IMR-90 (cell line): ENCODE results near the gene PINK1. TPM values are rescaled to one million over a fixed set of nuclear protein-coding genes. Genes with fewer than 3 reads are reported as not detected.
"Not testable (repeated sequence)": the region's sequence is repeated elsewhere in the genome, so short reads cannot be mapped to it uniquely, and the experiment has no call there.

Experiments used
- ATAC-seq: fragments of 200-7000 bp; cut with Tn5 transposase; 2 replicates; pipeline ENCODE4 v1.9.1; 2020; ENCODE audit warnings: low read depth, mild to moderate bottlenecking, moderate library complexity
- BruUV-seq: library from RNA; stranded (reverse); fragments of 400-500 nt; replicated peaks from 2 replicates; lab custom pipeline; 2021; lab: Mats Ljungman, UMichigan
- CTCF ChIA-PET: fragments of 300-600 bp; formaldehyde crosslinking; extraction: SDS; loops from one replicate; lab custom pipeline; 2021; ENCODE audit warnings: antibody characterized with exemption; lab: Yijun Ruan, JAX
- POLR2A ChIA-PET: fragments of 300-600 bp; sonication (Branson Sonifier 250); formaldehyde crosslinking; loops from one replicate; lab custom pipeline; 2022; ENCODE audit warnings: antibody characterized with exemption; ENCODE audit not compliant: unreplicated experiment; lab: Charles Lee
- DNase-seq: peaks from one replicate; pipeline ENCODE4 v3.0.0; 2013
- H2AFZ ChIP-seq: replicated peaks from 2 replicates; pipeline ENCODE3; 2013; ENCODE audit warnings: low read length, mild to moderate bottlenecking; ENCODE audit not compliant: poor library complexity
- H2AK5ac ChIP-seq: 2 replicates; pipeline ENCODE4 v1.6.1; 2013; ENCODE audit warnings: low read depth, low read length, inconsistent platforms
- H2AK9ac ChIP-seq: replicated peaks from 2 replicates; pipeline ENCODE3; 2013; ENCODE audit warnings: mild to moderate bottlenecking, low read depth, low read length, moderate library complexity; ENCODE audit not compliant: poor library complexity
- H2BK120ac ChIP-seq: 2 replicates; pipeline ENCODE4 v1.6.1; 2013; ENCODE audit warnings: low read depth, low read length, inconsistent platforms
- H2BK15ac ChIP-seq: 3 replicates; pipeline ENCODE4 v1.6.1; 2013; ENCODE audit warnings: low read depth, low read length, inconsistent platforms
- H2BK20ac ChIP-seq: 2 replicates; pipeline ENCODE4 v1.6.1; 2013; ENCODE audit warnings: low read depth, mild to moderate bottlenecking, inconsistent platforms, low read length, moderate library complexity
- H2BK5ac ChIP-seq: 2 replicates; pipeline ENCODE4 v1.6.1; 2013; ENCODE audit warnings: mild to moderate bottlenecking, low read depth, low read length, inconsistent platforms; ENCODE audit not compliant: poor library complexity, severe bottlenecking
- H3K14ac ChIP-seq: replicated peaks from 2 replicates; pipeline ENCODE4 v1.6.1; 2013; ENCODE audit warnings: low read depth, low read length, inconsistent platforms
- H3K18ac ChIP-seq: 2 replicates; pipeline ENCODE4 v1.6.1; 2013; ENCODE audit warnings: low read depth, low read length, control low read depth
- H3K23ac ChIP-seq: 2 replicates; pipeline ENCODE4 v1.6.1; 2013; ENCODE audit warnings: low read depth, low read length, inconsistent platforms
- H3K27ac ChIP-seq: 2 replicates; pipeline ENCODE4 v1.5.1; 2013; ENCODE audit warnings: mild to moderate bottlenecking, control low read depth, low read length; ENCODE audit not compliant: insufficient read depth
- H3K27me3 ChIP-seq: 2 replicates; pipeline ENCODE4 v1.6.1; 2013; ENCODE audit warnings: low read length; ENCODE audit not compliant: control insufficient read depth, insufficient read depth
- H3K36me3 ChIP-seq: 2 replicates; pipeline ENCODE4 v1.6.1; 2013; ENCODE audit warnings: low read length, mixed read lengths; ENCODE audit not compliant: control insufficient read depth, insufficient read depth
- H3K4ac ChIP-seq: 2 replicates; pipeline ENCODE4 v1.6.1; 2013; ENCODE audit warnings: low read depth, low read length, inconsistent platforms
- H3K4me1 ChIP-seq: 2 replicates; pipeline ENCODE4 v1.6.1; 2013; ENCODE audit warnings: low read length, mixed read lengths; ENCODE audit not compliant: control insufficient read depth, insufficient read depth
- H3K4me2 ChIP-seq: 2 replicates; pipeline ENCODE4 v1.6.1; 2013; ENCODE audit warnings: low read depth, mild to moderate bottlenecking, control low read depth, low read length, moderate library complexity
- H3K4me3 ChIP-seq: 2 replicates; pipeline ENCODE4 v1.5.1; 2013; ENCODE audit warnings: low read depth, mild to moderate bottlenecking, control low read depth, low read length, moderate library complexity; ENCODE audit not compliant: insufficient read depth
- H3K56ac ChIP-seq: 2 replicates; pipeline ENCODE4 v1.6.1; 2013; ENCODE audit warnings: low read length, inconsistent platforms; ENCODE audit not compliant: insufficient read depth; ENCODE audit errors: extremely low read depth
- H3K79me1 ChIP-seq, 2 experiments: 2 replicates each; pipeline ENCODE4 v1.6.1; 2013; ENCODE audit warnings: low read length in 2 of 2, inconsistent platforms in 1 of 2, low read depth in 1 of 2
- H3K9ac ChIP-seq: 2 replicates; pipeline ENCODE4 v1.6.1; 2013; ENCODE audit warnings: low read depth, low read length, control low read depth
- H3K9me1 ChIP-seq: 2 replicates; pipeline ENCODE4 v1.6.1; 2013; ENCODE audit warnings: low read length, inconsistent platforms; ENCODE audit not compliant: insufficient read depth
- H3K9me3 ChIP-seq: 2 replicates; pipeline ENCODE4 v1.6.1; 2013; ENCODE audit warnings: low read length; ENCODE audit not compliant: control insufficient read depth, insufficient read depth
- H4K20me1 ChIP-seq: 2 replicates; pipeline ENCODE4 v1.6.1; 2013; ENCODE audit warnings: low read length, inconsistent platforms; ENCODE audit not compliant: insufficient read depth
- H4K5ac ChIP-seq: 2 replicates; pipeline ENCODE4 v1.6.1; 2013; ENCODE audit warnings: mild to moderate bottlenecking, low read depth, low read length, control low read depth
- H4K8ac ChIP-seq, 2 experiments: 2 replicates each; pipeline ENCODE4 v1.6.1; 2013; ENCODE audit warnings: low read depth in 2 of 2, low read length in 2 of 2, control low read depth in 1 of 2, inconsistent platforms in 1 of 2
- H4K91ac ChIP-seq: 2 replicates; pipeline ENCODE4 v1.6.1; 2013; ENCODE audit warnings: low read depth, low read length, inconsistent platforms; ENCODE audit not compliant: insufficient read depth
- WGBS, 2 experiments: methylation state at CpG; one replicate each; pipeline versions ENCODE4 v1.1.5 to v1.1.7; 2013; ENCODE audit warnings: missing lambda C conversion rate in 2 of 2; ENCODE audit not compliant: insufficient read length in 1 of 2; ENCODE audit errors: extremely low coverage in 2 of 2; 5-methylcytosine and 5-hydroxymethylcytosine counted together
- dilution Hi-C: fragments of 300-500 bp; cut with HindIII; formaldehyde crosslinking; loops from one replicate; pipeline ENCODE4 v1.14.3; 2018; ENCODE audit warnings: low sequenced_read_pairs; ENCODE audit not compliant: unreplicated experiment
- in situ Hi-C: fragments of 300-500 bp; cut with MboI; formaldehyde crosslinking; loops from 3 replicates; pipeline ENCODE4 v1.14.3; 2019; ENCODE audit warnings: low sequenced_read_pairs, inconsistent platforms, mixed read lengths
- intact Hi-C: fragments of 100-400 bp; cut with micrococcal nuclease; formaldehyde crosslinking; loops from 2 replicates; pipeline ENCODE4 v1.10.0; 2022
- polyA plus RNA-seq, 3 experiments: library from polyadenylated mRNA; depleted of rRNA; stranded (reverse); fragments of >200 nt; gene quantifications; 2 replicates each; pipeline ENCODE4 v1.2.3, GENCODE V29; 2012; ENCODE audit warnings: low replicate concordance in 1 of 3
- total RNA-seq: library from RNA; depleted of rRNA; stranded (reverse); fragments of >200 nt; gene quantifications from 2 replicates; pipeline ENCODE4 v1.2.3, GENCODE V29; 2012

The PINK1 gene
- total and polyA plus RNA-seq, 2 of the 4 experiments (the other 2 are of a cell fraction), result 52.9 to 55.2 TPM

GRCh38 chr1:20673626-20674025 is 40.4 kb downstream of the PINK1 start:
- BruUV-seq, H4K8ac ChIP-seq, H3K4ac ChIP-seq, in situ Hi-C loops, H3K23ac ChIP-seq, H3K4me3 ChIP-seq, H2BK120ac ChIP-seq, H3K18ac ChIP-seq, H2BK20ac ChIP-seq, H3K9ac ChIP-seq, H3K56ac ChIP-seq, POLR2A ChIA-PET, dilution Hi-C loops, H2BK5ac ChIP-seq, H2AK9ac ChIP-seq, H3K27me3 ChIP-seq, H3K36me3 ChIP-seq, ATAC-seq, H3K4me1 ChIP-seq, H3K79me1 ChIP-seq, H2AFZ ChIP-seq, intact Hi-C loops, H3K4me2 ChIP-seq, H3K9me3 ChIP-seq, H4K20me1 ChIP-seq, H3K9me1 ChIP-seq, H3K14ac ChIP-seq, H4K5ac ChIP-seq, H4K91ac ChIP-seq, H2AK5ac ChIP-seq, H3K27ac ChIP-seq, CTCF ChIA-PET, H2BK15ac ChIP-seq: not testable (repeated sequence)
- 88% methylated on average over 2 of the region's 11 CpGs; no CpG with 5 or more reads in 1 of the 2 experiments for WGBS, 2 experiments
- DNase-seq, result peak; percentile 19
